Karpas-422 (cell line): Measurements from ENCODE around the gene TUBB4B. TPM values are rescaled to one million over a fixed set of nuclear protein-coding genes. Genes with fewer than 3 reads are reported as not detected.

Experiments used
- DNase-seq: peaks from one replicate; pipeline ENCODE4 v3.0.0-alpha.2; 2015
- H2AFZ ChIP-seq: fragments of 200-600 bp; sonication (generic); 2 replicates; pipeline ENCODE4 v1.6.1; 2014; ENCODE audit warnings: antibody characterized with exemption, low read length, mixed read lengths
- H3K27ac ChIP-seq: fragments of 200-600 bp; sonication (generic); 2 replicates; pipeline ENCODE4 v1.5.1; 2014; ENCODE audit warnings: mild to moderate bottlenecking, low read length, moderate library complexity
- H3K27me3 ChIP-seq: fragments of 200-600 bp; sonication (generic); 2 replicates; pipeline ENCODE4 v1.6.1; 2014; ENCODE audit warnings: low read length, mixed read lengths
- H3K36me3 ChIP-seq: fragments of 200-600 bp; sonication (generic); 2 replicates; pipeline ENCODE4 v1.6.1; 2014; ENCODE audit warnings: low read length, mixed read lengths; ENCODE audit not compliant: insufficient read depth
- H3K4me1 ChIP-seq: fragments of 200-600 bp; sonication (generic); 2 replicates; pipeline ENCODE4 v1.6.1; 2014; ENCODE audit warnings: mild to moderate bottlenecking, low read length, mixed read lengths
- H3K4me2 ChIP-seq: fragments of 200-600 bp; sonication (generic); 2 replicates; pipeline ENCODE4 v1.6.1; 2014; ENCODE audit warnings: low read length, low read depth, mild to moderate bottlenecking; ENCODE audit not compliant: poor library complexity, severe bottlenecking
- H3K4me3 ChIP-seq: fragments of 200-600 bp; sonication (generic); 2 replicates; pipeline ENCODE4 v1.5.1; 2014; ENCODE audit warnings: mild to moderate bottlenecking, antibody characterized with exemption, low read length, mixed read lengths
- H3K79me2 ChIP-seq: fragments of 200-600 bp; sonication (generic); 2 replicates; pipeline ENCODE4 v1.6.1; 2014; ENCODE audit warnings: mild to moderate bottlenecking, low read length, mixed read lengths
- H3K9ac ChIP-seq: fragments of 200-600 bp; sonication (generic); 2 replicates; pipeline ENCODE4 v1.6.0; 2014; ENCODE audit warnings: low read length
- H3K9me2 ChIP-seq: fragments of 200-600 bp; sonication (generic), shearing (Covaris generic); replicated peaks from 2 replicates; pipeline ENCODE4 v1.6.0; 2014; ENCODE audit warnings: mild to moderate bottlenecking, low read length, moderate library complexity; ENCODE audit not compliant: insufficient read depth
- H3K9me3 ChIP-seq: fragments of 300-700, 200-600 bp; sonication (generic); 2 replicates; pipeline ENCODE4 v1.6.1; 2014; ENCODE audit warnings: low read length, mixed read lengths
- H4K20me1 ChIP-seq: fragments of 200-600 bp; sonication (generic); 2 replicates; pipeline ENCODE4 v1.6.1; 2014; ENCODE audit warnings: mild to moderate bottlenecking, antibody characterized with exemption, low read length, low read depth; ENCODE audit not compliant: insufficient read depth
- total RNA-seq: library from RNA; depleted of rRNA; stranded (reverse); fragments of >200 nt; shearing (Covaris generic); gene quantifications from 2 replicates; pipeline ENCODE4 v1.2.3, GENCODE V29; 2014; ENCODE audit warnings: low replicate concordance

The TUBB4B gene
- total RNA-seq, 1 experiment from 2014 or later: 97.1 TPM

DNA sequence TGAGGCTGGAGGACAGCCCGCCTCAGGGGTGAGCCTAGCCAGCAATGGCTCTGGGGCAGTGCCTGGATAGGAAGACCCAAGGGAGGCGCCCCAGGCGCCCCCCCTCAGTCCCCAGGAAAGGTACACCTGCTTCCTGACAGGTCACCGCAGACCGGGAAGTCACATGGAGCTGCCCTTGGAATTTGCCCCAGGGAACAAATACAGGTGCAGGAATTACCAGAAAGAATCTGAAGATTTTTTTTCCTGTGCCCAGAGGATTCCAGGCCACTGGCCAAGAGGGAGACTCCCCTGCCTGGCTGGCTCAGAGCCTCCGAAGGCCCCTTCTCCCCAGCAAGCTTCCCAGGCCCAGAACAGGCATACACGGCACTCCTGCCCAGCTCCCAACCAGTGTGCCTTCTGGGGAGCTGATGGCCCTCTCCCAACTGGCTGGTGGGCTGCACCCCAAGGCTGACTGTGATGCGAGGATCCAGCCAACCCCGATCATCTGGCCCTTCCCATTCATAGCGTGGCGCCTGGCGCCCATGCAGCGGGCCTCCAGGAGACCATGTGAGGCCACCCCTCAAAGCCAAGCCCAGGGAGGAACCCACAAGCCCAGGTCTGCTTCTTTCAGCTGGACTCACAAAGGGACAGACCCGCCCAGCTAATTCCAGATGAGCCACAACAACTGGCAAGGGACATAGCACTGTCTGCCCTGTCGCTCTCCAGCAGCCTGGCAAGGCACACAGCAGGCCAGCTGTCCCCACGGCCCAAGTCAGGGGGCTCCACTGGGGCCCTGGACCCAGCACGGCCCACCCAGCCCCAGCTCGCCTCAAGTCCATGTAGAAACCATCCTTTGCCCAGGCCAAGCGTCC is 42.8 kb upstream of the TUBB4B start:
- Histone ChIP-seq H3K27ac (no peak overlapping the region), H3K4me3 (peak overlapping the region; percentile 67; the same call in 1 of the 2 replicates)

GRCh38 chr9:137198902-137199283 is 42.2 kb upstream of the TUBB4B start:
- Histone ChIP-seq H3K9me3 (no peaks in the 10 kb centered on the region), H2AFZ (no peak overlapping the region), H3K4me3 (peak overlapping the region; percentile 67), H3K36me3 (no peaks in the 10 kb centered on the region), H3K9me2 (no peaks in the 10 kb centered on the region), H3K9ac (peak overlapping the region; percentile 73), H3K4me2 (peak overlapping the region; percentile 87), H3K4me1 (peaks cover 54% of the 10 kb centered on the region), H4K20me1 (peaks cover 5% of the 10 kb centered on the region; the same call in 1 of the 2 replicates), H3K79me2 (peaks cover 66% of the 10 kb centered on the region), H3K27me3 (no peaks in the 10 kb centered on the region), H3K27ac (no peak overlapping the region)
- peak; percentile 39 for DNase-seq

More for the DNA sequence above, 42.8 kb upstream of the TUBB4B start:
- Histone ChIP-seq H3K4me2 (peak overlapping the region; percentile 87), H3K79me2 (peaks cover 60% of the 10 kb centered on the region), H3K9me2 (no peaks in the 10 kb centered on the region), H3K9ac (peak overlapping the region; percentile 73), H3K36me3 (no peaks in the 10 kb centered on the region), H4K20me1 (peaks cover 5% of the 10 kb centered on the region; the same call in 1 of the 2 replicates), H2AFZ (no peak overlapping the region), H3K27me3 (no peaks in the 10 kb centered on the region), H3K4me1 (peaks cover 48% of the 10 kb centered on the region), H3K9me3 (no peaks in the 10 kb centered on the region)
- peak; percentile 39 for DNase-seq

DNA sequence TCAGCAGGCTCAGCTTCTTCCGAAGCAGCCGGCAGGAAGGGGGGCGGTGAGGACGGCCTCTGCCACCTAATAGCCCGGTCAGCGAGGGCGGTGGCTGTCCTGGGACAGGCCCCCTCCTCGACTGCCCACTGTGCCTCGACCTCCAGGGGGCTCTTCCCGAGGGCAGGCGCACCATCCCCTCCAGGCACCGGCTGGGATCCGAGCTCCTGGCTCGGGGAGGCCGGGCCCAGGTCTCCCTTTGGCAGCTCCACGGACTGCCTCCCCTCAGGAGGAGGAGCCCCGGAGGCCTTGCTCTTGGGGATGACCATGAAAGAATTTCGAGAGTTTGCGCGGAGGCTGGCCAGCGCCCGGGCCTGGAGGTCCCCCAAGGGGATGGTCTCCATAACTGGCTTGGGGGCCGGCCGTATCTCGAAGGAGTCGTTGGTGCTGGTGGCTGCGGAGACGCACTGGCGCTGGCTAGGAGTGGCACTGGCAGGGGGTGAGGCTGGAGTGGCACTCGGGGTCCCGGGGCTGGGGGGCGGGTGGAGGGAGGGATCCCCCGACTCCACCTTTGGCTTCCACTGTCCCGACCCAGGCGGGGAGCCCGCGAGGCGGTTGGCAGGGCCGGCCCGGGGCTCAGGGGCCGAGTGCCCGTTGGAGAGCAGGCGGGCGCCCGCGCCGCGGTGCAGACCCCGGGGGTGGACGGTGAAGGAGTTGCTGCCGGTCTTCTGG is 41.5 kb upstream of the TUBB4B start:
- peak; percentile 40 for DNase-seq
- Histone ChIP-seq H3K4me3 (peak overlapping the region; percentile 67), H3K9me3 (no peaks in the 10 kb centered on the region), H4K20me1 (peaks cover 9% of the 10 kb centered on the region; the same call in 1 of the 2 replicates), H3K79me2 (peaks cover 72% of the 10 kb centered on the region), H3K4me1 (peaks cover 61% of the 10 kb centered on the region), H3K36me3 (no peaks in the 10 kb centered on the region), H3K4me2 (peak overlapping the region; percentile 87), H3K27ac (no peak overlapping the region), H3K9ac (peak overlapping the region; percentile 73), H3K27me3 (no peaks in the 10 kb centered on the region), H3K9me2 (no peaks in the 10 kb centered on the region), H2AFZ (no peak overlapping the region)

GRCh38 chr9:137200311-137201204 is 40.5 kb upstream of the TUBB4B start, which contains the start of gene TPRN:
Gene TPRN (minus strand): TSS chr9:137200741. CDS start chr9:137200711, 30 bp downstream.
- Histone ChIP-seq H3K36me3 (no peaks in the 10 kb centered on the region), H3K9ac (peak within 1 kb of the TSS; percentile 93), H3K27me3 (no peaks in the 10 kb centered on the region), H4K20me1 (0 out of 2 replicates have a peak, but pooled peaks cover 6% of the 10 kb centered on the region), H3K79me2 (peaks cover 73% of the 10 kb centered on the region), H3K4me1 (peaks cover 64% of the 10 kb centered on the region), H2AFZ (no peak within 1 kb of the TSS), H3K4me3 (peak within 1 kb of the TSS; percentile 94), H3K9me2 (no peaks in the 10 kb centered on the region), H3K4me2 (peak within 1 kb of the TSS; percentile 87), H3K9me3 (no peaks in the 10 kb centered on the region), H3K27ac (peak within 1 kb of the TSS; percentile 79)
- DNase-seq: peak; percentile 100

DNA sequence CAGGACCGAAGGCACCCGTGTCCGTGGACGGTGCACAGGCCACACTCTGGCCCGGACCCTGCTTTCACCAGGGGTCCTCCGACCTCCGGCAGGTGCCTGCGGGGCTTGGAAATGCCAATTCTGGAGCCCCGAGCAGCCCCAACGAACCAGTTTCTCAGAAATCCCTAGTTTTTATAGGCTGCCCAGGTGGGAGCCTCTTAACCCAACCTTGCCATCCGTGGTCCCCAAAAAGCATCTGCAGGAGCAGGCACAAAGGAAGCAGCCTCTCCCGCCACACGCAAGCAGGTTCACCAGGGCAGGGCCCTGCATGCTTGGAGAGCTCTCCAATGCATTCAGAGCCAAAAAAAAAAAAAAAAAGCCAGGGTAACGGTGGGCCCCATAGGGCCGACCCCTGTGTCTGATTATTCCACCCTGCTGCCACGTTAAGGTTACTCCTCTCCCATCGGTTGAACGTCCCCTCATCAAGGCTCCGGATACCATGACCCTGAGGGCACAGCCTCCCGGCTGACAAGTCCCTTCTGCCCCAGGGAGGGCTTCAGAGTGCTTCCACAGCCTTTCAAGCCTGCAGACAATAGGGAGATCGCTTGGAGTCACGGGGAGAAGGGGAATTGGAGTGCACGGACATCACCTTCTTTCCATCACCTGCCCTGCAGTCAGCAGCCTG is 39.8 kb upstream of the TUBB4B start:
- H4K20me1 ChIP-seq: 0 out of 2 replicates have a peak, but pooled peaks cover 5% of the 10 kb centered on the region
- H3K9ac ChIP-seq: peak overlapping the region; percentile 93
- peak; percentile 65 for DNase-seq
- peak overlapping the region; percentile 85 for H3K4me2 ChIP-seq
- peaks cover 66% of the 10 kb centered on the region for H3K4me1 ChIP-seq
- H3K36me3 ChIP-seq: no peaks in the 10 kb centered on the region
- peaks cover 78% of the 10 kb centered on the region for H3K79me2 ChIP-seq
- H3K27ac ChIP-seq: peak overlapping the region; percentile 79
- peak overlapping the region; percentile 94 for H3K4me3 ChIP-seq
- no peaks in the 10 kb centered on the region for H3K9me3 ChIP-seq
- no peaks in the 10 kb centered on the region for H3K27me3 ChIP-seq
- H2AFZ ChIP-seq: no peak overlapping the region
- no peaks in the 10 kb centered on the region for H3K9me2 ChIP-seq

- Histone ChIP-seq H3K36me3 (peaks cover 6% of the 10 kb centered on the region; the same call in 1 of the 2 replicates), H3K4me2 (no peak overlapping the region), H3K27ac (no peak overlapping the region), H2AFZ (no peak overlapping the region), H3K27me3 (no peaks in the 10 kb centered on the region), H4K20me1 (0 out of 2 replicates have a peak, but pooled peaks cover 5% of the 10 kb centered on the region), H3K9me3 (no peaks in the 10 kb centered on the region), H3K9me2 (no peaks in the 10 kb centered on the region), H3K79me2 (peaks cover 78% of the 10 kb centered on the region), H3K9ac (peak overlapping the region; percentile 43), H3K4me3 (no peak overlapping the region), H3K4me1 (peaks cover 68% of the 10 kb centered on the region)
- no peak for DNase-seq
Measured at GRCh38 chr9:137202966-137203365, 38.1 kb upstream of the TUBB4B start.

DNA sequence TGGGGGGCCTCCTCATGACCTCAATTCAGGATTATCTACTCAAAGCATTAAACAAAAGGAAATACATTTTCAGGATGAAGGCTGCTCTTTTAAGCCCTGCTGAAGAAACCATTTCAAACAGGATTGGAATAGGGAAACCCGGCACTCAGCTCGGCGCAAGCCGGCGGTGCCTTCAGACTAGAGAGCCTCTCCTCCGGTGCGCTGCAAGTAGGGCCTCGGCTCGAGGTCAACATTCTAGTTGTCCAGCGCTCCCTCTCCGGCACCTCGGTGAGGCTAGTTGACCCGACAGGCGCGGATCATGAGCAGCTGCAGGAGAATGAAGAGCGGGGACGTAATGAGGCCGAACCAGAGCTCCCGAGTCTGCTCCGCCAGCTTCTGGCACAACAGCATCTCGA is 36.4 kb upstream of the TUBB4B start:
- H3K4me1 ChIP-seq: peaks cover 51% of the 10 kb centered on the region
- H3K9me2 ChIP-seq: no peaks in the 10 kb centered on the region
- peak overlapping the region; percentile 99 for H3K4me3 ChIP-seq
- H3K27me3 ChIP-seq: no peaks in the 10 kb centered on the region
- H3K36me3 ChIP-seq: peaks cover 6% of the 10 kb centered on the region; the same call in 1 of the 2 replicates
- H3K27ac ChIP-seq: peak overlapping the region; percentile 62; the same call in 1 of the 2 replicates
- H3K79me2 ChIP-seq: peaks cover 60% of the 10 kb centered on the region
- peak overlapping the region; percentile 98 for H3K4me2 ChIP-seq
- H4K20me1 ChIP-seq: 0 out of 2 replicates have a peak, but pooled peaks cover 5% of the 10 kb centered on the region
- no peaks in the 10 kb centered on the region for H3K9me3 ChIP-seq
- peak overlapping the region; percentile 100 for H3K9ac ChIP-seq
- DNase-seq: no peak
- H2AFZ ChIP-seq: no peak overlapping the region
